ENCODE results near the gene TRAPPC12.

GRCh38 chr2:3441465-3441864 is 62.0 kb downstream of the TRAPPC12 start:
- TF ChIP-seq GATA2 (IDR thresholded peaks at IDR 0.05; ENCODE audit: low read depth, low read length) = no peak
- TF ChIP-seq GATA3 (IDR thresholded peaks at IDR 0.05; ENCODE audit: low read depth, low read length) = no peak

All from SH-SY5Y (cell line).